OCI-LY7 (cell line): ENCODE measurements around the gene ASIC2. TPM values are rescaled to one million over a fixed set of nuclear protein-coding genes. Genes with fewer than 3 reads are reported as not detected.

ENCODE experiments used
- BruUV-seq: library from RNA; stranded (reverse); fragments of 400-500 nt; replicated peaks from 2 replicates; lab custom pipeline; 2021; lab: Mats Ljungman, UMichigan
- CTCF ChIA-PET: fragments of 300-600 bp; sonication (Branson Sonifier 250); formaldehyde crosslinking; loops from one replicate; lab custom pipeline; 2022; ENCODE audit warnings: antibody characterized with exemption; ENCODE audit not compliant: unreplicated experiment; lab: Charles Lee
- POLR2A ChIA-PET: fragments of 300-600 bp; sonication (Branson Sonifier 250); formaldehyde crosslinking; loops from one replicate; lab custom pipeline; 2022; ENCODE audit warnings: antibody characterized with exemption; lab: Charles Lee
- DNase-seq: peaks from one replicate; pipeline ENCODE4 v3.0.0-alpha.2; 2015; ENCODE audit warnings: low spot score
- H2AFZ ChIP-seq: fragments of 200-600 bp; sonication (generic), shearing (Covaris generic); 2 replicates; pipeline ENCODE4 v1.6.1; 2014; ENCODE audit warnings: mild to moderate bottlenecking, antibody characterized with exemption, low read length, moderate library complexity
- H3K27ac ChIP-seq: fragments of 200-600 bp; sonication (generic); 2 replicates; pipeline ENCODE4 v1.5.1; 2014; ENCODE audit warnings: mixed run types, low read depth, mild to moderate bottlenecking, moderate library complexity, low read length, inconsistent platforms; ENCODE audit not compliant: poor library complexity, severe bottlenecking
- H3K36me3 ChIP-seq: fragments of 200-600 bp; sonication (generic); 2 replicates; pipeline ENCODE4 v1.6.1; 2014; ENCODE audit warnings: mild to moderate bottlenecking, antibody characterized with exemption, low read length, moderate library complexity, mixed read lengths; ENCODE audit not compliant: insufficient read depth
- H3K4me1 ChIP-seq: fragments of 200-600 bp; sonication (generic); 2 replicates; pipeline ENCODE4 v1.5.1; 2014; ENCODE audit warnings: mild to moderate bottlenecking, low read length; ENCODE audit not compliant: insufficient read depth, poor library complexity, severe bottlenecking
- H3K4me2 ChIP-seq: fragments of 200-600 bp; sonication (generic); 2 replicates; pipeline ENCODE4 v1.6.1; 2014; ENCODE audit warnings: mild to moderate bottlenecking, low read length
- H3K4me3 ChIP-seq: fragments of 200-600 bp; sonication (generic); 2 replicates; pipeline ENCODE4 v1.5.1; 2014; ENCODE audit warnings: mild to moderate bottlenecking, low read depth, low read length; ENCODE audit not compliant: poor library complexity, severe bottlenecking
- H3K79me2 ChIP-seq: fragments of 200-600 bp; sonication (generic); 2 replicates; pipeline ENCODE4 v1.6.1; 2016; ENCODE audit warnings: low read depth, mild to moderate bottlenecking, low read length, moderate library complexity, mixed read lengths; ENCODE audit not compliant: insufficient read depth
- H3K9me2 ChIP-seq: fragments of 200-600 bp; sonication (generic); 2 replicates; pipeline ENCODE4 v1.6.1; 2016; ENCODE audit warnings: mild to moderate bottlenecking, low read length, mixed read lengths; ENCODE audit not compliant: insufficient read depth
- H3K9me3 ChIP-seq: fragments of 200-600 bp; sonication (generic); 2 replicates; pipeline ENCODE4 v1.6.1; 2014; ENCODE audit warnings: mild to moderate bottlenecking, mixed run types, low read length, mixed read lengths
- H4K20me1 ChIP-seq: fragments of 200-600 bp; sonication (generic); 2 replicates; pipeline ENCODE4 v1.6.1; 2014; ENCODE audit warnings: mild to moderate bottlenecking, antibody characterized with exemption, low read length, moderate library complexity, mixed read lengths; ENCODE audit not compliant: insufficient read depth
- CTCF ChIP-seq: fragments of 200-600 bp; sonication (generic); conservative IDR thresholded peaks from 2 replicates; pipeline ENCODE4 v1.5.1; 2014; ENCODE audit warnings: mild to moderate bottlenecking, antibody characterized with exemption, low read length, moderate library complexity, mixed read lengths
- EZH2phosphoT487 ChIP-seq: fragments of 200-600 bp; sonication (generic); IDR thresholded peaks from 2 replicates; pipeline ENCODE4 v1.6.1; 2018; ENCODE audit warnings: low read depth, borderline replicate concordance, mild to moderate bottlenecking, mixed run types, antibody characterized with exemption, low read length, moderate library complexity, mixed read lengths
- intact Hi-C: fragments of 100-400 bp; cut with micrococcal nuclease; formaldehyde crosslinking; loops from one replicate; pipeline ENCODE4 v1.10.0; 2022; ENCODE audit not compliant: unreplicated experiment
- total RNA-seq, 2 experiments: library from RNA; depleted of rRNA in 1 of 2; stranded (reverse); fragments of >200 nt in 1 of 2; shearing (Covaris generic) in 1 of 2; gene quantifications; 2 replicates each; pipeline ENCODE4 v1.2.3, GENCODE V29; 2014 to 2022

ASIC2 gene
- total RNA-seq, 2 experiments from 2014 or later = not detected

GRCh38 chr17:33106525-33107165 lies 186.4 kb downstream of the ASIC2 start:
- Histone ChIP-seq H3K4me1 (no peaks in the 10 kb centered on the region), H3K4me3 (no peak overlapping the region), H3K9me2 (no peaks in the 10 kb centered on the region), H3K4me2 (no peak overlapping the region), H2AFZ (no peak overlapping the region), H4K20me1 (no peaks in the 10 kb centered on the region), H3K27ac (no peak overlapping the region), H3K9me3 (no peaks in the 10 kb centered on the region), H3K36me3 (no peaks in the 10 kb centered on the region), H3K79me2 (no peaks in the 10 kb centered on the region)
- ChIA-PET POLR2A (no interaction called here), CTCF (no interaction called here)
- TF ChIP-seq EZH2phosphoT487 = no peak
- no peak for TF ChIP-seq CTCF
- intact Hi-C loops = no loop called here
- BruUV-seq = no TSS peak
- DNase-seq = no peak

GRCh38 chr17:33105911-33106310 lies 187.2 kb downstream of the ASIC2 start:
- no peak for TF ChIP-seq EZH2phosphoT487
- no peaks in the 10 kb centered on the region for H3K9me2 ChIP-seq
- H3K4me3 ChIP-seq = no peak overlapping the region
- no peak overlapping the region for H3K4me2 ChIP-seq
- no peaks in the 10 kb centered on the region for H3K9me3 ChIP-seq
- intact Hi-C loops = no loop called here
- H3K4me1 ChIP-seq = no peaks in the 10 kb centered on the region
- DNase-seq = no peak
- CTCF ChIA-PET = no interaction called here
- no TSS peak for BruUV-seq
- no peaks in the 10 kb centered on the region for H3K36me3 ChIP-seq
- POLR2A ChIA-PET = no interaction called here
- no peak overlapping the region for H3K27ac ChIP-seq
- no peaks in the 10 kb centered on the region for H4K20me1 ChIP-seq
- H3K79me2 ChIP-seq = no peaks in the 10 kb centered on the region
- H2AFZ ChIP-seq = no peak overlapping the region

GRCh38 chr17:33099906-33100305 lies 193.2 kb downstream of the ASIC2 start:
- H3K4me1 ChIP-seq = no peaks in the 10 kb centered on the region
- no peak overlapping the region for H3K4me3 ChIP-seq
- no peaks in the 10 kb centered on the region for H3K36me3 ChIP-seq
- CTCF ChIA-PET = no interaction called here
- DNase-seq = no peak
- TF ChIP-seq EZH2phosphoT487 = no peak
- H3K79me2 ChIP-seq = no peaks in the 10 kb centered on the region
- POLR2A ChIA-PET = no interaction called here
- no peak overlapping the region for H3K4me2 ChIP-seq
- H3K27ac ChIP-seq = no peak overlapping the region
- H3K9me2 ChIP-seq = no peaks in the 10 kb centered on the region
- H4K20me1 ChIP-seq = no peaks in the 10 kb centered on the region
- BruUV-seq = no TSS peak
- H3K9me3 ChIP-seq = no peaks in the 10 kb centered on the region
- intact Hi-C loops = no loop called here
- H2AFZ ChIP-seq = no peak overlapping the region
